Activated T-cell treated with anti-CD3 and anti-CD28 coated beads for 48 hours (primary cell): ENCODE results near the gene CHN2.

ENCODE experiments used
- DNase-seq: peaks from one replicate; pipeline ENCODE4 v3.0.0-alpha.2; 2020; ENCODE audit warnings: low read depth

Gene CHN2

DNA sequence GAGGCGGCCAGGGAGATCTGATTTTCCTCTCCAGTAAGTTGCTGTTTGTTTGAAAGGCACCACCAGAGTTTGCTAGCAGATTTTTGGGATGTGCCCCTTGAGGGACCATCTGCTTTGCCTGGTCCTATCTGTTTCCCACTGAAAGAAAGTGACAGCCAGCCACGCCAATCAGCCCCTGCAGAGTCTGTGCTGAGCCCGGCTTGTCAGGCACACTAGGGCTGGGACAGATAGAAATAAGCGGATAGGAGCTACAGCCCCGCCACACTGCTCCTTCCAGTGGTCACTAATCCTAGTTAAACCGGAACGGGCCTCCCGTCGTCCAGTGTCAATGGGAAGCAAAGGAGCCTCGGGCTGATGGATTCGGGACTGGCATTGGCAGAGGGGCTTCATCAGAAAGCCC lies 207.2 kb downstream of the CHN2 start:
- DNase-seq: no peak

DNA sequence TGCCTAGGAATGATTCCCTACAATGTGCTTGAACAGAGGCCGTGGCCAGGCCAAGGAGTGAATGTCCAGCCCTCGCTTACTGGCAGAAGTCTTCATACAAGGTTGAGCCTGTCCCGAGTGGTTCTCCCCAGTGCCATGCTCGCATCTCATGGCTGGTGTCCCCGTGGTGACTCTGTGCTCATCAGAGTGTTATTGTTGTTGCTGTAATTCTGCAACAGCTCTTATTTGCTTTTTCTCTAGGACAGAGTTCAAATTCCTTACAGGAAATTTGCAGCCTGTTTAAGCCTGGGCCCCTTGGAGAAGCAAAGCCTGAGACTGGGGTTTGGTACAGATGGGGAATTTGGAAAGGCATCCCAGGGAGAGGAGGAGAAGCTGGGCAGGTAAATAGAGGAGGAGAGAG lies 211.3 kb downstream of the CHN2 start:
- DNase-seq: no peak

DNA sequence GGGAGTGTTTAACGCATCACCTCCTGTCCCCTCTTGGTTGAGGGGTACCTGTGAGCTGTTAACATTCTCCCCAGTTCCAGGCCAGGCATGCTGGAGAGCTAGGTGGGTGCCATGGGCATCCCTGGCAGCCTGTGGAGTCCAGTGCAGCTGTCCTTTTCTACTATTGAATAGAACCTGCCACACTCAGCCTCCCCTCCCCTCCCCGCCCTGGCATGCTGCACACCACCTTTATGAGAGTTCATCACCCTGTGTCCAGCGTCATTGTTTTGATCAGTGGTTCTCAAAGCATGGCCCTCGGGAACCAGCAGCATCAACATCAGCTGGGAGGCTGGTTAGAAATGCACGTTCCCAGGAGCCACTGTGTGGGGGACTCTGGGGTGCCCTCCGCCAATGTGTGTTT lies 211.8 kb downstream of the CHN2 start:
- DNase-seq: no peak

DNA sequence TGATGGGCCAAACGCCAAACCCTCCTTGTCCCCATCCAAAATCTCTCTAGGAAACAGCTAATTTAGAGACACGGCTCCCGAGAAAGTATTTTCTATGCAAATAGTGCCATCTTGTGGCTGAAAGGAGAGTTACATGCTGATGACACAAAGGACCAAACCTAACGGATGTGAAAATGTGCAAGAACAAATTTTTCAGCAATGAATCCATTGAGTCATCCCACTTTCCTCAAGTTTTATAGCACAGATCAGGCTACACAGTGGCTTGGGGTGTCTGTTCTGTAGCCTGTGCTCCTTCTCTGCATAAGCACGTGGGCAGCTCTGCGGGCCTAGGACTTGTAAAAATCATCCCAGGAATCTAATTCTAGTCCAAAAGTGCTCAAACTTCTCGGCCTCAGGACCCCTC lies 214.3 kb downstream of the CHN2 start:
- peak; percentile 7 for DNase-seq

DNA sequence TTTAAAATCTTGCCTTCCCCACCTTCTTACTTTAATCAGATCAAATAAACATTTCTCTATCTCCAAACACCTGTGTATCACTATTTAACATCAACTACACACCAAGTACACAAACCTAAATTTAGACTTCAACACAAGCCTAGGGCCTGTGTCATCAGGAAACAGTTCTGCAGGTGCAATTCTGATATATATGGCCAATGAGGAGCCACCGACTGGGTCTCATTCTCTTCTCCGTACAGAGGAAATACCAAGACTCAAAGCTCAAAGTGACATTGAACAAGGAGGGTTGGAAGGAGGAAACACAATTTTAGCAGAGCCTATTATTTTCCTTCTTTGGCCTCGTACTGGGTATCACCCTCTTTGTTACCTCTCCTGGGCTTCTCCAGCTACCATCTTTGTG lies 216.4 kb downstream of the CHN2 start:
- DNase-seq: no peak

DNA sequence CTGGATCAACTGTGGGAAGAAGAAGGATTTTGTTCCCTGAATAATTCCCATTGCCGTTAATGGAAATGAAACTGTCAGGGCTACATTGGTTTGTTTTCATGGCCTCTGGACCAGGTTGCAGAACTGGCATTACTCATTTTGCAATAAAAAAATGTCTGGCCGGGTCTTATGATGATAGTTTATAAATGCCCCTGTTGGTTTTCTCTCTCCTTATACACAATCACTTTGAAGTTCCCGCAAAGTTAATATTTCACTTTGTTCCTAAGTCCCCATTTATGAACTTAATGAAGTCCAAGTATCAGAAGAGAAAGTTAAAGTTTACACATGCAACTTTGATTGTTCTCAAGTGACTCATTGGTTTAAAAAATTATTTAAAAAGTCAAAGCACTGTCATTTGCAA lies 218.3 kb downstream of the CHN2 start:
- DNase-seq: no peak

DNA sequence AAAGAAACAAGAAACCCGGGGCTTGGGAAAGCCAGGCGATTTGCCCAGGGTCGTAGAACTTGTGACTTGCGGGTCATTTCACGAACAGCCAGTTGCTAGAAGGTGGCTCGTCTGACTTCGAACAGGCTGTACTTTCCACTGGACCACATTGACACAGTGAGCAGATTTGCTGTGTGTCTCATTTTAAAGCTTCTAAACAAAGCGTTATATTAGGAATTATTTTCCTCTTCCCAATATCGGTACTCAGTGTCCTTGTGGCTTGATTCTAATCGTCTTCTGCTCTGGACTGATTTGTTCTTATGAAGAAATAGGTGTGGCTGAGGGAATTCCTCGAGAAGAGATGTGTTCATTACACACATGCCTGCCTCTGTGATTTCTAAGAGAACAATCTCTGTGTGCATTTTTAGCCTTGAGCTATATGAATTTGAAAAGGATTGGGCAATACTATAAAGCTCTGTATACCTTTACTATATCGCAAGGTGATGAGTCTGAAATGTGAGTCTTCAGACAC lies 219.1 kb downstream of the CHN2 start:
- no peak for DNase-seq

DNA sequence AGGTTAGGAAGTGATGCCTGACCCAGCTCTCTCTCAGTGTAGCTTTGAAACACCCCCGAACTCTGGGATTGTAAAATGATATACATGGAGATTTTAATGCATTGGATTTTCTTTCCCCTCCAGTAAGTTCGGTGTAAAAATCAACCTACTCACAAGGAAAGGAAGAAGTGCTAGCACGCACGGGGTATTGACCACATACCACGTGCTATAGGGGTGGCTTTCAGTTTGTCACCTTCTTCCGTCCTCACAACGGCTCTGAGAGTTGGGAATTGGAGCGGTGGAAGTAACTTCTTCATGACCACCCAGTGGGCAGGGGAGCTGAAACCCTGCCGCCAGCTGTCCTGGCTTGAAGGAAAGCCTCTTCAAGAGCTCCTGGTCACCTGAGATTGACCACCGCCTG lies 219.6 kb downstream of the CHN2 start:
- DNase-seq: no peak

DNA sequence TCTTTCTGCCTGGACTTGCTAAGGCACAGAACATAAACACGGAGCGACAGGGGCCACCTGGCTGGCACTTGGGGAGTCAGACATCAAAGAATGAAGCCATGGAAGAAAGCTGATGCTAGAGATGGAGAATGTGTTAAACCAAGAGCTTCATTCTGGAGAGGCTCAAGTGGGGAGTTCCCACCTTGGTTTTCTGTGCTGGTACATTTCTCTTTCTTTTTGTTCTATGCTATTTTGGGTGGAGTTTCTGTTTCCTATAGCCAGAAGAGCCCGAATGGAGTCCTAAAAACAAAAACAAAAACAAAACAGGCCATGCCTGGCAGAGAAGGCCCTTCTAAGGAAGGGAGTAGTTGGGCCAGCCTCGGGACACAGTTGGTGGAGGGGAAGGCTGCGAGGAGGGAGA lies 220.6 kb downstream of the CHN2 start:
- DNase-seq: no peak

DNA sequence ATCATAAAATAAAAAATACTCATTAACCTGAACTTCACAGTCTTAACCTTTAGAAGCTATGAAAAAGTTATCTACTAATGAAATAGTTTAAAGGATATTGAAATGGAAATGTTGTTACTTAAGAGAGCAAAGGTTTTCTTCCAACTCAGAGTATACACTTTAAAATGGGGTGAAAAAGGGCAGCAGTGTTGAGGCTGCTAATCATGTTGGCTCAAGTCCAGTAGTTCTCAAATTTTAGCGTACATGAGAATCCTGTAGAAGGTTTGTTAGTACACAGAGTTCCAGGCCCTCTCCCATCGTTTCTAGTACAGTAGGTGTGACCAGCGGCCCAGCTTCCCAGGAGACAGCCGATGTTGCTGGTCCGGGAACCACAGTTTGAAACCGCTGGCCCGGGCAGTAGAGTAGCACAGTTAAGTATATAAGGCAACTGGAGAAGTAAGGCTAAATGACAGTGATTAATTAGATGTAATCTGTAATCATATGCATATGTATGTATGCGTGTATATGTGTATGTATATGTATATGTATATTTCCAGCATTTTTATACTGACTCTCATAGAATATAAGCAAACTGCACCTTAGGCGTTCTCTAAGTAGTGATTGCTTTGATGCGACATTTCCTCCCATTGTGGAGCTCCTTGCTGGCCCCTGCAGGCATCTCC lies 221.8 kb downstream of the CHN2 start:
- no peak for DNase-seq

DNA sequence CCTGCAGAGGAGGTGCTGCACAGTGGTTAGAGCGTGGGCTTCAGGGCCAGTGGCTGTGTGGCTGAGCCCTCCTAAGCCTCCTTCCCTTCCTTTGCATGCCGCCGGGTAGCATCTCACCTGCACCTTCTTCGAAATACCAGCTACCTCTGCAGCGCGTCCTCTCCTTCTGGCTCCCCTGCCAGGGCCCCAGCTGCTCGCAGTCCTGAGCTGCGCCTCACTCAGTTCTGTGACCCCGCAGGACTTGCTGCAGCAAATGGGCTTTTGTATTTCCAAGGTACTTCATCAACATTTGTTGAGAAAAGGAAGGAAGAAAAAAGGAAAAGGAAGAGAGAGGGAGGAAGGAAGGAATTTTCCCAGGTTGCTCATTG lies 222.3 kb downstream of the CHN2 start:
- no peak for DNase-seq

DNA sequence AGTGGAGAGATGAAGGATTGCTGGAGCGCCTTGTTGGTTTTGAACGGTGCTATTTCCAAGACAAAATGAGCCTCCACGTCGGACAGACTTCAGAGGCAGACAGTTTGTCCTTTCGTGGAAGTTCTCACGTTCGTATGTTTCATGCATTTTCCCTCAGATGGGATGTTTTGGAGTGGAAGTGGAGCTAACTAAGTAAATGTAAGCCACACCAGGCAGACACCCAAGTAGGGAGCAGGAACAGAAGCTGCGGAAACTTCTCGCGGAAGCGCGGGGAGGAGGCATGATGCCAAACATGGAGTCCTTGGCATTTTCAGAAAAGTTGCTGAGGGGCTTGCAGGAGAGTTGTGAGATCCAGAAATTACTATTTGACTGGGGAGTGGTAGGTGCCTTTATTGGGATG lies 223.5 kb downstream of the CHN2 start:
- DNase-seq: no peak

DNA sequence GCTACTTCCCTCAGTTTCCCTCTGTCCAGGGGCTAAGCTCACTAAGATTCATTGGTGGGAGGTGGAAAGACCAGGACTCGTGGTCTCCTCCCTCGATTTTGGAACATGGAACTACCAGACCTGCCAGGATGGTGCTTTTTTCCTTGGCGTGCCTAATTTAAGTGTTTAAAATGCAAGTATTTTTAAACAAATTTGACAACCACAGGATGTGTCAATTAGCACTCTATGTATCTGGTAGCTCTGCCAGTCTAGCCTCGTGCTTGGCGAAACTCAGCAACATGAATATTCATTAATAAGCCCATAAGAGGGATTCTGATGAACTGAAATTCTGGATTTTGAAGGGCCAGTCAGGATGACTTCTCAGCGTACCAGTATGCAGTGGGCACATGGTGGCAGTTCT lies 224.1 kb downstream of the CHN2 start:
- no peak for DNase-seq

DNA sequence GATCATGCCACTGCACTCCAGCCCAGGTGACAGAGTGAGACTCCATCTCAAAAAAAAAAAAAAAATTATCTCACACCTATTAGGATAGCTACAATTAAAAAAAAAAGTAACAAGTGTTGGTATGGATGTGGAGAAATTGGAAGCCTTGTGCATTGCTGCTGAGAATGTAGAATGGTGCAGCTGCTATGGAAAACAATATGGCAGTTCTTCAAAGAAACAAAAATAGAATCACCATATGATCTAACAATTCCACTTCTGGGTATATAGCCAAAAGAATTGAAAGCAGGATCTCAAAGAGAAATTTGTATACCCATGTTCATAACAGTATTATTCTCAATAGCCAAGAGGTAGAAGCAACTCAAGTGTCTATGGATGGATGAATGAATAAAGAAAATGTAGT lies 225.4 kb downstream of the CHN2 start:
- no peak for DNase-seq

DNA sequence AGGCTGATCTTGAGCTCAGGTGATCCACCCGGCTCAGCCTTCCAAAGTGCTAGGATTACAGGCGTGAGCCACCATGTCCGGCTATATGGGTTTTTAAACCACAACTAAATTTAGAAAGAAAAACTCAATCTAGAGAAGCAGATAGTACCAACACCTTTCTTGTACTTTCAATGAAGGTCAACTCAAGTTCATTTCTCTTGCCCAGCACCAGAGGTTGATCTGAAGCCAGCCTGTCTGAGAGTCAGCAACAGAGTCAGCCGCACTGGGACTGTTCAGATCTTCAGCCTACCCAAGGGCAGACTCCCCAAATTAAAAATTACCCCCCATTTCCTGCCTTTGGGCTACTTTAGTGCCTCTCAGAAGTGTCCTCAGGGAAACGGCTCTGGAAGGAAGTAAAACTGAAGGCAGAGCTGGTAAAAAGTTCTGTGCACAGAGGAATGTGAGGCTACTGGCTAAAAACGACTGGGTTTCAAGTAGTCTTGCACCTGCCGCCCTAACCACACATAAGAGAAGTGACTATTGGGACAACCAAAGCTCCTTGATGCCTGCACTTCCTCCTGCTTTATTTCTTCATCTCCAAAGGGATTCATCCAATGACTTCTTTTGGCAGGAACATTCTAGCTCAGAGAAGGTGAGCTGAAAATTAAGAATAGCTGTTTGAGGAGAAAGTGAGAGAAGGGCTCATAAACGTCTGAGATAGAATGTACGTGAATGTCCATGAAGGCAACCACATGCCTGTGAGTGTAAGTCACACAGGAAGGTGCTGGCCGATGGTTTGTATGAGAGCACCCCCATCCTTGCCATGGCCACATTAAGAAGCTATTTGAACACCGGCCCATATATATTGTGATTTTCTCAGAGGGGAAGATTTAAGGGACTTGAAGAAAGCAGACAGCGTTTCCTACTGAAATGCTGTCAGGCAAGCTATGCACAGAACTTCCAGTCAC lies 226.7 kb downstream of the CHN2 start:
- no peak for DNase-seq

DNA sequence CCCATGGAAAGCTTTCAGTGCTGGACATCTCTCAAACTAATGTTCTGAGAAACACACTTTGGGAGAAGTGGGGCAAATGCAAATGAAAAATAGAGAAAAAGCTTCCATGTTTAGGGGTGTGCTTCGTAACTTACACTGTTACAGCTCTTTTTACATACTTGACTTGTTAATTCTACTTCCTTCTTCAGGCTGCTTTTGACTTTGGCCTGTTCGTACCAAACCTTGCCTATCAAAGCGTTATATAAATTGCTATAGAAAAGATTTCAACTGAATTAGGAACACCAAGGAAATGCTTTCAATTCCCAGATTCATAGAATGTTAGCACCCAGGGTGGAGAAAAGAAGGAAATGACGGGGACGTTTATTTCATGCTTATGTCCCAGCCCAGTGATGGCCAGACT lies 228.3 kb downstream of the CHN2 start:
- DNase-seq: no peak

DNA sequence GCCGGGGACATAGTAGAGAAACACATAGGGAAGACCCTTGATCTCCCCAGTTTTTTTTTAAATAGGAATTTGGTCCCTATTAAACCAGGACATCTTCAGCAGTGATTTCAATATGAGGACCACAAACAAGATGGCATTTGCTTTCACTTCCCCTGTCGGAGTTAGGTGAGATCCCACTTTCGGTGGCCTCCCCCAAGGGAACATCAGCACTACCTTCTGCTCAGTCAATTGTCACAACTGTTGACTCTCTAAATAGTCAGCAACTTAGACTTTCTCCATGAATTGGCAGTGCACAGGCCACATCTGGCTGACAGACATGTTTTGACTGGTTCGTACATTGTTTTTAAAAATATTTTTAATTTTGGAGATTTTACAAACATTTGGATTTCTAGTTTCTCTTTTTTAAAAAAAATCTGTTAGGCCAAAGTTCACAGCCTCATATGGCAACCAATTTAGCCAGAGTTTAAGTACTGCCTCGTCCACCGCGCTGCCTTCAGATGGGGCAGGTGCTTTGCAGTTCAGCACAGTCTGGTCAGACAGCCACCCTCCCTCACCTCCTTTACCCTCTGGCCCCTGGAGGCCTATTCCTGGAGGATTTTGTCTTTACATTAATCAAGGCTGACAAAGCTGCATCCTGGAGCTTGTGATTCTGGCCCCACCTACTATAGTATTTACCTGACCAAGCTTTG lies 229.9 kb downstream of the CHN2 start:
- no peak for DNase-seq

DNA sequence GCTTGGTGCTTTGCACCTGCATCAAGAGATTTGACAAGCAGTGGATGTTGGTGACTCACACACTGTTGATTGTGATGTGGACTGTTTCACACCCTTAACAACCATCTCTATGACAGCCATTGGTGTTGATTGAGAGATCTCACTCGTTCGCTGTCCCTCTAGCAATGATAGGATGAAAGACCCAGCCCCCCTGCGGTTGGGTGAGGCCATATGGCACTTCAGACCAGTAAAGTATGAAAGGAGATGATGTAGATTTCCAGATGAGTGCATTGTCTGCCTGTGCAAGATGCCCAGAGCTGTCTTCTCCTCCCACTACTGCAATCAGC lies 230.4 kb downstream of the CHN2 start:
- DNase-seq: no peak

DNA sequence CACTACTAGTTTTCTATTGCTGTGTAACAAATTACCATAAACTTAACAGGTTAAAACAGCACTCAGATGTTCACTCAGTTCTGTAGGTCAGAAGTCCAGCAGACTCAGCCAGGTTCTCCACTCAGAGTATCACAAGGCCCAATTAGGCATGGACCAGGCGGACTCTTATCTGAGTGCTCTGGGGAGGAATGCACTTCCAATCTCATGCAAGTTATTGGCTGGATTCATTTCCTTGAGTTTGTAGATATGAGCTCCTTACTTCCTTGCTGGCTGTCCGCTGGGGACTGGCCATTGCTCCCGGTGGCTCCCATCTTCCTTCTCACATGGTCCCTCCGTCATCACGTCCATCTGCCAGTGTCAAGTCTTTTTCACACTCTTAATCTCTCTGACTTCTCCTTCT lies 232.0 kb downstream of the CHN2 start:
- DNase-seq: no peak

DNA sequence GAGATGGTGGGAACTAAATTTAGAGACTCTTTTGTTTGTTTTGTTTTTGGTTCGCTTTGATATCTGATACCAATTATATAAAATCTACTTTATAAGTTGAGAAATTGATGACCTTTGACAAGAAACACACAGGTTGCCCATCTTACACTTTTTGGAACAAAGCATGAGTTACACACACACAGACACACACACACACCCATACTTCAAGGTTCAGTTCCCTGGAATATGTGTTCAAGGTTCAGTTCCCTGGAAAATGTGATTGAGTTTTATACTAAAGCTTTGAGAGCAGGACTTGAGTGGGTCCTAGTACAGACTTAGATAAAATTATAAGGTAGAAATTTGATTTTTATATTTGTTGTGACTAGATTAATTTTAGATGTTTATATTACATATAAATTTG lies 234.8 kb downstream of the CHN2 start:
- no peak for DNase-seq

DNA sequence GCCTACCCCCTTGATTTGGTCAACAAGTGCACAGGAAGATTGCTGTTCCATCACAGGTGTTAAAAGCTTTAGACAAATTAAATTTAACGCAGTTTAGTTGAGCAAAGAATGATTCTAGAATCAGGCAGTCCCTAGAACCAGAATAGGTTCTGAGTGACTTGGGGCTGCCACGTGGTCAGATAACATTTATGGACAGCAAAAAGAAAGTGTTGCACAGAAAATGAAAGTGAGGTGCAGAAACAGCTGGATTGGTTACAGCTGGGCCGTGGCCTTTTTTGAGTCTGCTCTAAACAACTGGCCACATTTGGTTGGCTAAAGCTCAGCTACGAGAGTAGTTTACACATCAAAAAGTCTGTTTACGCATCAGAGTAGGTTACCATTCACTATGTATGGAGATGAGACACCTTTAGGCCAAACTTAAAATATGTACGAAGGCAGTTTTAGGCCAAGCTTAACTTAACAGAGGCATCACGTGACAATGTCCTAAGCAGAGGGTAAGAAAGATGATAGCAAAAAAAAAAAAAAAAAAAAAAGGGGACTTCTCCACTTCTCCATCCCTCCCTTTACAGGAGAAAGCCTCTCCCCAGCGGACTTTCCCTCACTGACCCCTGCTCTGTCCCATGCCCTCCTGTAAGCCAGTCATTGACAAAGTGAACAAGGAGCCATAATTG lies 235.8 kb downstream of the CHN2 start:
- DNase-seq: no peak

DNA sequence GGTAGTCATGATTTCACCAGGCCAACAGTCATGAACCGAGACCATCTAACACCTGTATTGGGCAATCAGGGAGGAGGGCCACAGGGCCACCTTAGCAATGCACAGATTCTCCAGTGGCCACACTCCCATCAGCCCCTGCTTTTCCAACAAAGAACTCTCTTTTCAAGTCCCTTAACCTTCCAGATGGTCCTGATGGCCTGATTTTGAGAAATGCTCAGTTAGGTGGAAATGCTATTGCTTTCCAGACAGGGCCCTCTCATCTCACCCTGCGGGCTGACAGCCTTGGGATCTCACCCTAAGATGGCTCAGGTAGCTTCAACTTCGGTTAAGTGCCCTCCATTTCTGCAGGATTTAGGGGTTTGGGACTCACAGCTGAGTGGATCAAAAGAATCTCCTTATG lies 237.1 kb downstream of the CHN2 start:
- no peak for DNase-seq

DNA sequence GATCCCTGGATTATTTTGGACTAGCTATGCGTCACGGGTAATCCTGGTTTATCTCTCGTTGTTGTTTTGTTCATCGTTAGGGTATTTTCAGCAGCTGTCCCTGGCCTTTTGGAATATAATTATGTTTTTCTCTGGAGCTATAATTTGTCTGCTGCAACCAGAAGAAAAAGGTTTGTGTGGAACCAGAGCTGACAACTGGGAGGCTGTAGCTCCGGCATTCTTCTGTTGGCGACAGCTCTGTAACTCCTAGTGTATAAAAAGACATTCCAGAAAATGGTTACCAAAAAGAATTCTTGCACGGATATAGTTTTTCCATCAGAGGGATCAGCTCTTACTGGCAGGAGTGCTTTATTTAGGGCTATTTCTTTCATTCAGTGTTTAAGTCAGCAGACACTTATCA lies 238.1 kb downstream of the CHN2 start:
- no peak for DNase-seq
